MM.1S (cell line): ENCODE results near the gene CDH4.

Experiments used
- CTCF ChIP-seq: fragments of 300-600 bp; sonication (generic); IDR thresholded peaks from 2 replicates; pipeline ENCODE4 v1.5.1; 2016; ENCODE audit warnings: antibody characterized with exemption, low read length, mixed read lengths
- EZH2 ChIP-seq: fragments of 300-600 bp; sonication (generic); optimal IDR thresholded peaks from 2 replicates; pipeline ENCODE3; 2017; ENCODE audit warnings: low read depth, mild to moderate bottlenecking, antibody characterized with exemption, low read length, mixed read lengths

- TF ChIP-seq CTCF (no peak), EZH2 (no peak)
Measured at GRCh38 chr20:61633004-61633403, 380.9 kb downstream of the CDH4 start.
